Neural crest cell (in vitro differentiated cells): ENCODE measurements around the gene LDLRAD1. TPM values are rescaled to one million over a fixed set of nuclear protein-coding genes. Genes with fewer than 3 reads are reported as not detected.
A peak's percentile ranks its signal among the peaks of the same experiment; 100 is the strongest.

ENCODE experiments used
- DNase-seq: peaks from one replicate; pipeline ENCODE4 v3.0.0; 2021; ENCODE audit warnings: low read depth, mixed read lengths, low spot score
- H3K27ac Mint-ChIP-seq: one replicate; pipeline ENCODE4 v1.8.0; 2021; ENCODE audit warnings: mild to moderate bottlenecking, mixed read lengths; ENCODE audit not compliant: unreplicated experiment
- H3K27me3 Mint-ChIP-seq: 2 replicates; pipeline ENCODE4 v1.8.0; 2021; ENCODE audit warnings: low read depth, mild to moderate bottlenecking, mixed read lengths
- H3K36me3 Mint-ChIP-seq: 2 replicates; pipeline ENCODE4 v1.8.0; 2021; ENCODE audit warnings: low read depth, mild to moderate bottlenecking, mixed read lengths
- H3K4me1 Mint-ChIP-seq: 2 replicates; pipeline ENCODE4 v1.8.0; 2021; ENCODE audit warnings: mixed read lengths
- H3K4me3 Mint-ChIP-seq: one replicate; pipeline ENCODE4 v1.8.0; 2021; ENCODE audit warnings: mild to moderate bottlenecking, mixed read lengths
- H3K9me3 Mint-ChIP-seq: 2 replicates; pipeline ENCODE4 v1.8.0; 2021; ENCODE audit warnings: mixed read lengths
- total RNA-seq: library from RNA; stranded (reverse); gene quantifications from 2 replicates; pipeline ENCODE4 v1.2.1, GENCODE V29; 2021
- TF ChIP-seq, protein P1 (sequence below): fragments of 200-600 bp; sonication (generic); conservative IDR thresholded peaks from 2 replicates; pipeline ENCODE4 v1.5.0; 2021; ENCODE audit warnings: antibody characterized with exemption, mild to moderate bottlenecking

The LDLRAD1 gene
- total RNA-seq, 1 donor from 2014 or later = not detected

DNA sequence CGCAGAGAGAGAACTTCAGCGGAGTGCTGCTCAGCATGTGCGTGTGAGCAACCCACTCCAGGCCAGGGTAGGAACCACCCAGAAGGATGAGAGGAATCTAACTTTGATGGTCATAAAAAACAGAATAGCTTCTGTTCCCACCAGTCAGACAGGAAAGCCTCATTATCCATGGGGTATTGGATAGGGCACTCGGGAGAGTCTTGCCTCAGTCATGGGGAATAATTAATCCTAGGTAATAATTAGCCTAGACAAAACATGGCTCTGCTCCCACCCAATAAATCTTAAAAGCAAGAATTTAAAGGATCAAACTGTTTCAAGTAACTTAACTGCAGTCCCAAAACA is 35.3 kb downstream of the LDLRAD1 start:
- no peaks in the 10 kb centered on the region for H3K27me3 Mint-ChIP-seq
- DNase-seq = no peak
- peak overlapping the region; percentile 14 for H3K27ac Mint-ChIP-seq
- TF ChIP-seq, protein P1, sequence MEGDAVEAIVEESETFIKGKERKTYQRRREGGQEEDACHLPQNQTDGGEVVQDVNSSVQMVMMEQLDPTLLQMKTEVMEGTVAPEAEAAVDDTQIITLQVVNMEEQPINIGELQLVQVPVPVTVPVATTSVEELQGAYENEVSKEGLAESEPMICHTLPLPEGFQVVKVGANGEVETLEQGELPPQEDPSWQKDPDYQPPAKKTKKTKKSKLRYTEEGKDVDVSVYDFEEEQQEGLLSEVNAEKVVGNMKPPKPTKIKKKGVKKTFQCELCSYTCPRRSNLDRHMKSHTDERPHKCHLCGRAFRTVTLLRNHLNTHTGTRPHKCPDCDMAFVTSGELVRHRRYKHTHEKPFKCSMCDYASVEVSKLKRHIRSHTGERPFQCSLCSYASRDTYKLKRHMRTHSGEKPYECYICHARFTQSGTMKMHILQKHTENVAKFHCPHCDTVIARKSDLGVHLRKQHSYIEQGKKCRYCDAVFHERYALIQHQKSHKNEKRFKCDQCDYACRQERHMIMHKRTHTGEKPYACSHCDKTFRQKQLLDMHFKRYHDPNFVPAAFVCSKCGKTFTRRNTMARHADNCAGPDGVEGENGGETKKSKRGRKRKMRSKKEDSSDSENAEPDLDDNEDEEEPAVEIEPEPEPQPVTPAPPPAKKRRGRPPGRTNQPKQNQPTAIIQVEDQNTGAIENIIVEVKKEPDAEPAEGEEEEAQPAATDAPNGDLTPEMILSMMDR = no peak
- H3K4me3 Mint-ChIP-seq = peak overlapping the region; percentile 24
- no peaks in the 10 kb centered on the region for H3K36me3 Mint-ChIP-seq
- H3K9me3 Mint-ChIP-seq = no peaks in the 10 kb centered on the region
- H3K4me1 Mint-ChIP-seq = peaks cover 10% of the 10 kb centered on the region

DNA sequence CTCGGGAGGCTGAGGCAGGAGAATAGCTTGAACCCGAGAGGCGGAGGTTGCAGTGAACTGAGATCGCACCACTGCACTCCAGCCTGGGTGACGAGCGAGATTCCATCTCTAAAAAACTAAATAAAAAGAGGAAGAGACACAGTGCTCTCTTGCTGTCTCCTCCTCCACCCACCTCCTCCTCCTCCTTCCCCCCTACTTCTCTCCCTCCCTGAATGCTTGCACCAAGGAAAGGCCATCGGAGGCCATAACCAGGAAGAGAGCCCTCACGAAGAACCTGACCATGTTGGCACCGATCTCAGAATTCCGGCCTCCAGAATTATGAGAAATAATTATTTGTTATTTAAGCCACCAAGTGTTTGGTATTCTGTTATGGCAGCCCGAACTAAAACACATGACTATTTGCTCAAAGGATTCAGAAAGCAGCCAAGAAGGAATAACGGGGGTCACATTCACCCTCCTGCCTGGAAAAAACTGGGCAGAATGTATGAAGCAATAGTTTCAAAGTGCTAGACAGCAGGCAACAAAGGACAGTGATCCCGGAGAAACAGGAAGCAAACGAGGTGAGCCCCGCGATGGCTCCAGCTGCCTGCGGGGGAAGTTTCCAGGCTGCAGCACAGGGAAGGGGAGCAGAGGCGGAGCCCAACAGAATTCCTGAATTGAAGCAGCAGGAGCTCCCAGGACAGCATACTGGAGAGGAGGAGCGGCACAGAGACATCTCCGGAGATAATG is 35.8 kb downstream of the LDLRAD1 start:
- Mint-ChIP-seq H3K27me3 (no peaks in the 10 kb centered on the region), H3K4me3 (peak overlapping the region; percentile 24), H3K4me1 (peaks cover 10% of the 10 kb centered on the region), H3K36me3 (no peaks in the 10 kb centered on the region), H3K9me3 (no peaks in the 10 kb centered on the region), H3K27ac (peak overlapping the region; percentile 14)
- peak; percentile 8 for DNase-seq
- TF ChIP-seq, protein P1 = no peak

DNA sequence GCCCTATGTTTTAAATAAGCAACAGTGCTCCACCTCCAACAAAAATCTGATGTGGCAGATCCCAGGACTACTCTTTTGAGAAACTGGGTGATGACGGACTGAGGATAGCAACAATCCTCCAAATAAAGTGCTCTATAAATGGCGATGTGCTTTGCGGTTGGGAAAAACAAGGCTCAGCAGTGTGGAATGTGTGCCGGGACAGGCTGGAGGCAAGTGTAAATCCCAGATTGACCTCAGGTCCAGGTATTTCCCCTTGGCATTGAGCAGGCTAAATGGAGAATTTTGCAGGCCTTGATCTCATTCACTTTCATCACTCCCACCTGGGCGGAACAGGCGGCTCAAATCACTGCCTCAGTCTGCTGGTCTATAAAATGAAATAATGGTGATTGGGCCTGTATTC is 36.8 kb downstream of the LDLRAD1 start:
- H3K9me3 Mint-ChIP-seq = no peaks in the 10 kb centered on the region
- peaks cover 10% of the 10 kb centered on the region for H3K4me1 Mint-ChIP-seq
- no peak overlapping the region for H3K4me3 Mint-ChIP-seq
- H3K27me3 Mint-ChIP-seq = no peaks in the 10 kb centered on the region
- DNase-seq = no peak
- H3K36me3 Mint-ChIP-seq = no peaks in the 10 kb centered on the region
- TF ChIP-seq, protein P1 = no peak
- H3K27ac Mint-ChIP-seq = no peak overlapping the region

DNA sequence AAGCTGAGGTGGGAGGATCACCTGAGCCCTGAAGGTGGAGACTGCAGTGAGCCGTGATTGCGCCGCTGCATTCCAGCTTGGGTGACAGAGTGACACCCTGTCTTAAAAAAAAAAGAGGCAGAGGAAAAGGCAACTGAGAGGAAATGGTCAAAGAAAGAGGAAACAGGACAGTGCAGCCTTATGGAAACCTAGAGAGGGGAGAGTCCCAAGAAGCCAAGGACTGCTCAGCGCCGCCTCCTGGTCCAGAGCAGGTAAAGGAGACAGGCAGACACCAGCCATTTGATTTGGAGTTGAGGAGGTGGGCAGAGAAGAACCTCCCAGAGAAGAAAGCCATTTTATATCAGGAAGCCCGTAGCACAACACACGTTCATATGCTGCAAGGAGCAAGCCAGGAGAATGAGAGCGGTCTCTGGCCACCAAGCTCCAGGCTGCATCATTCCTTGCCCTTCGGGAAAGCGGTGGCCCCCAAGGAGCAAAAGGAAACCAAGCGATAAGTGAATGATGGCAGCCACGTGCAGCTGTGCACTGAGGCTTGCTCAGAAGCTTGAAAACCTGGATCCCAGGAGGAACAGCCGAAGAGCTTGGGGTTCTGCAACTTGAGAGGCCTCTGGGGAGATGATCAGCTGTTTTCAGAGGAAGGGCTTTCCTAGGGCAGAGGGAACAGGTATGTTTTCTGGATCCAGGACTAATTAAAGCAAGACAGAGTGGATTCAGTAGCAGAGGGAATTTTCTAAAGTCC is 38.1 kb downstream of the LDLRAD1 start:
- Mint-ChIP-seq H3K9me3 (no peaks in the 10 kb centered on the region), H3K4me1 (peaks cover 10% of the 10 kb centered on the region), H3K4me3 (no peak overlapping the region), H3K36me3 (peaks cover 7% of the 10 kb centered on the region), H3K27me3 (no peaks in the 10 kb centered on the region), H3K27ac (no peak overlapping the region)
- DNase-seq = no peak
- TF ChIP-seq, protein P1 = no peak

DNA sequence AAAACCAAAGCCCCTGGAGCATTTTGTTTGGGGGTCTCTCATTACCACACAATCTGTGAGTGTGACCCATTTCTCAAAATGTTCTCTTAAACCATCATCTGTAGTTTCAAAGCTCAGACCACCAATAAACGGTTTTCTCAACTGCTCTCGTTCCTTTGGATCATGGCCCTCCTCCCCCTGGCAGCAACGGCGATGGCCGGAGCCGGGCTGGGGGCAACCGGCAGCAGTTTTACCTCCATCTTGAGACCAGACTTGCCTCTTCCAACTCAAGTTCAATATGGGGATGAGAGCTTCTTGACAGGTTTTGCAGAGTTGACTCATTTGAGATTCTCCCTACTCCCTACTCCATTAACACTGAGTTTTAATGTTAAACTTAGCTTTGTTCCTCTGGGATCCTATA is 42.1 kb downstream of the LDLRAD1 start:
- DNase-seq = no peak
- H3K4me3 Mint-ChIP-seq = no peak overlapping the region
- no peaks in the 10 kb centered on the region for H3K4me1 Mint-ChIP-seq
- no peaks in the 10 kb centered on the region for H3K9me3 Mint-ChIP-seq
- no peak overlapping the region for H3K27ac Mint-ChIP-seq
- H3K36me3 Mint-ChIP-seq = peaks cover 10% of the 10 kb centered on the region
- TF ChIP-seq, protein P1 = no peak
- H3K27me3 Mint-ChIP-seq = no peaks in the 10 kb centered on the region
